T-cell (primary cell): Measurements from ENCODE around the gene WNK1. TPM values are rescaled to one million over a fixed set of nuclear protein-coding genes. Genes with fewer than 3 reads are reported as not detected.

Experiments
- ATAC-seq, 4 experiments: fragments of 200-7000 bp in 3 of 4; fragments of 150-1000 bp in 1 of 4; cut with Tn5 transposase; replicated peaks in 1 of 4; 1 replicate in 3 of 4; 2 replicates in 1 of 4; pipeline ENCODE4 v1.10.0; 2021; ENCODE audit warnings: moderate library complexity in 3 of 4, mild to moderate bottlenecking in 2 of 4, moderate number of reproducible peaks in 1 of 4
- CTCF ChIA-PET, 2 donors: fragments of 300-600 bp; sonication (Branson Sonifier 250); formaldehyde crosslinking; loops; one replicate each; lab custom pipeline; 2022; ENCODE audit warnings: antibody characterized with exemption in 2 of 2; lab: Charles Lee
- POLR2A ChIA-PET, 2 donors: fragments of 300-600 bp; sonication (Branson Sonifier 250); formaldehyde crosslinking; loops; one replicate each; lab custom pipeline; 2022; ENCODE audit warnings: antibody characterized with exemption in 2 of 2; lab: Charles Lee
- DNase-seq, 35 experiments: peaks; one replicate each; pipeline versions ENCODE4 v3.0.0 to v3.0.0-alpha.2; 2013 to 2023
- H3K27ac ChIP-seq: one replicate; pipeline ENCODE4 v1.5.1; 2013; ENCODE audit warnings: low read length
- H3K27me3 ChIP-seq, 2 experiments: replicated peaks in 1 of 2; 1 replicate in 1 of 2; 2 replicates in 1 of 2; pipeline versions ENCODE4 v1.6.1 to v1.7.0; 2013; ENCODE audit warnings: low read length in 1 of 2, mixed read lengths in 1 of 2; ENCODE audit not compliant: control insufficient read depth in 2 of 2, insufficient read depth in 2 of 2; ENCODE audit errors: extremely low read depth in 1 of 2
- H3K36me3 ChIP-seq, 2 donors: 1 replicate in 1 of 2; 2 replicates in 1 of 2; pipeline versions ENCODE4 v1.6.1 to v1.7.0; 2013; ENCODE audit warnings: low read length in 1 of 2; ENCODE audit not compliant: control insufficient read depth in 2 of 2, insufficient read depth in 1 of 2; ENCODE audit errors: extremely low read depth in 1 of 2
- H3K4me1 ChIP-seq, 2 experiments: 1 replicate in 1 of 2; 2 replicates in 1 of 2; pipeline versions ENCODE4 v1.6.1 to v1.7.0; 2013; ENCODE audit warnings: low read length in 2 of 2, mixed read lengths in 1 of 2; ENCODE audit not compliant: insufficient read depth in 2 of 2, control insufficient read depth in 1 of 2; ENCODE audit errors: extremely low read depth in 1 of 2
- H3K4me3 ChIP-seq, 2 donors: 1 replicate in 1 of 2; 2 replicates in 1 of 2; pipeline versions ENCODE4 v1.5.1 to v1.7.0; 2013; ENCODE audit warnings: mild to moderate bottlenecking in 2 of 2, low read length in 1 of 2, moderate library complexity in 1 of 2; ENCODE audit not compliant: control insufficient read depth in 1 of 2; ENCODE audit errors: extremely low read depth in 1 of 2
- H3K9me3 ChIP-seq: 2 replicates; pipeline ENCODE4 v1.7.0; 2013
- H3K27ac Mint-ChIP-seq, 2 donors: one replicate each; pipeline ENCODE4 v1.8.0; 2020 to 2021; ENCODE audit warnings: mild to moderate bottlenecking in 2 of 2, mixed read lengths in 2 of 2
- H3K27me3 Mint-ChIP-seq, 2 donors: one replicate each; pipeline ENCODE4 v1.8.0; 2021 to 2022; ENCODE audit warnings: mixed read lengths in 2 of 2
- H3K36me3 Mint-ChIP-seq: one replicate; pipeline ENCODE4 v1.8.0; 2021; ENCODE audit warnings: mixed read lengths
- H3K4me1 Mint-ChIP-seq, 3 donors: one replicate each; pipeline ENCODE4 v1.8.0; 2020 to 2022; ENCODE audit warnings: mixed read lengths in 3 of 3, mild to moderate bottlenecking in 1 of 3
- H3K4me3 Mint-ChIP-seq, 3 donors: one replicate each; pipeline ENCODE4 v1.8.0; 2020 to 2022; ENCODE audit warnings: mild to moderate bottlenecking in 3 of 3, mixed read lengths in 3 of 3, moderate library complexity in 3 of 3
- H3K9me3 Mint-ChIP-seq, 3 donors: one replicate each; pipeline ENCODE4 v1.8.0; 2020 to 2022; ENCODE audit warnings: mixed read lengths in 3 of 3
- WGBS: methylation state at CpG from one replicate; pipeline ENCODE4 v1.1.5; 2013; ENCODE audit warnings: missing lambda C conversion rate; ENCODE audit not compliant: insufficient coverage; 5-methylcytosine and 5-hydroxymethylcytosine counted together
- total RNA-seq, 35 experiments: library from RNA in 6 of 35; stranded (reverse) in 6 of 35; fragments of 120-200 nt in 1 of 35; gene quantifications; one replicate each; pipeline versions ENCODE4 v1.2.1 to v1.2.4 and lab custom pipeline; 2013 to 2026

The WNK1 gene
- total RNA-seq, 5 donors from 2014 or later (not counting 1 experiment from before 2014, with no cell fraction given): 168 to 287 (median 179) TPM

DNA sequence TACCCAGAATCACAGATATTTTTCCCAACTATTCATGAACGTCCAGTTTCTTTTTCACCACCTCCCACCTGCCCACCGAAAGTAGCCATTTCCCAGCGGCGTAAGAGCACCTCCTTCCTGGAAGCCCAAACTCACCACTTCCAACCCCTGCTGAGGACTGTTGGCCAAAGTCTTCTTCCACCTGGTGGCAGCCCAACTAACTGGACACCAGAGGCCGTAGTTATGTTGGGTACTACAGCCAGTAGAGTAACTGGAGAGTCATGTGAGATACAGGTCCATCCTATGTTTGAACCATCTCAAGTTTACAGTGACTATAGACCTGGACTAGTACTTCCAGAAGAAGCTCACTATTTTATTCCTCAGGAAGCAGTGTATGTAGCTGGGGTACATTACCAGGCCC lies 115.5 kb downstream of the WNK1 start:
- ChIA-PET POLR2A (interaction anchor here in 1 of 2 donors (0.6 kb wide), 1 partner anchor 40 kb away, joined by 3 read pairs; no protein-coding TSS in a partner anchor), CTCF (no interaction called here)
- Mint-ChIP-seq H3K36me3 (peaks cover 30% of the 10 kb centered on the region), H3K9me3 (no peaks in the 10 kb centered on the region), H3K27ac (no peak overlapping the region), H3K27me3 (no peaks in the 10 kb centered on the region), H3K4me1 (peaks cover 15 to 27% (median 25%) of the 10 kb centered on the region in 3 donors), H3K4me3 (no peak overlapping the region)
- DNase-seq (no peak), ATAC-seq (no peak)
- Histone ChIP-seq H3K9me3 (no peaks in the 10 kb centered on the region), H3K4me1 (peaks cover 3 to 5% of the 10 kb centered on the region in 2 experiments), H3K27me3 (no peaks in the 10 kb centered on the region), H3K36me3 (peaks cover 0 to 59% of the 10 kb centered on the region in 2 donors), H3K4me3 (no peak overlapping the region), H3K27ac (no peak overlapping the region)
- 91% methylated on average over 4 of the region's 5 CpGs for WGBS

DNA sequence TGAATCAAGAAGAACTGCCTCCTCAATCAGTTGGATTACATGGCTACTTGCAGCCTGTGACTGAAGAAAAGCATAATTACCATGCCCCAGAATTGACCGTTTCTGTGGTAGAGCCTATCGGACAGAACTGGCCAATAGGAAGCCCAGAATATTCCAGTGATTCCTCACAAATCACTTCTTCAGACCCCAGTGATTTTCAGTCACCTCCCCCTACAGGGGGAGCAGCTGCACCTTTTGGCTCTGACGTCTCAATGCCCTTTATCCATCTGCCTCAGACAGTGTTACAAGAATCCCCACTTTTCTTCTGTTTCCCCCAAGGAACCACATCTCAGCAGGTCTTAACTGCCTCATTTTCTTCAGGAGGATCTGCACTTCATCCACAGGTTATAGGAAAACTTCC lies 116.3 kb downstream of the WNK1 start:
- WGBS: 45% methylated on average over 1 of the region's 3 CpGs
- H3K4me1 ChIP-seq: peaks cover 3 to 5% of the 10 kb centered on the region in 2 experiments
- Mint-ChIP-seq H3K27ac (peak overlapping the region in 1 of 2 donors; percentile 46), H3K4me1 (peaks cover 15 to 27% (median 25%) of the 10 kb centered on the region in 3 donors), H3K4me3 (no peak overlapping the region), H3K9me3 (no peaks in the 10 kb centered on the region), H3K36me3 (peaks cover 27% of the 10 kb centered on the region), H3K27me3 (no peaks in the 10 kb centered on the region)
- peaks cover 0 to 60% of the 10 kb centered on the region in 2 donors for H3K36me3 ChIP-seq
- no peaks in the 10 kb centered on the region for H3K9me3 ChIP-seq
- CTCF ChIA-PET: no interaction called here
- H3K27me3 ChIP-seq: no peaks in the 10 kb centered on the region
- peak in 1 of 35 experiments; percentile 11 for DNase-seq
- POLR2A ChIA-PET: interaction anchor here in 1 of 2 donors (0.6 kb wide), 1 partner anchor 39 kb away, joined by 3 read pairs; no protein-coding TSS in a partner anchor
- no peak overlapping the region for H3K4me3 ChIP-seq
- no peak for ATAC-seq
- no peak overlapping the region for H3K27ac ChIP-seq

DNA sequence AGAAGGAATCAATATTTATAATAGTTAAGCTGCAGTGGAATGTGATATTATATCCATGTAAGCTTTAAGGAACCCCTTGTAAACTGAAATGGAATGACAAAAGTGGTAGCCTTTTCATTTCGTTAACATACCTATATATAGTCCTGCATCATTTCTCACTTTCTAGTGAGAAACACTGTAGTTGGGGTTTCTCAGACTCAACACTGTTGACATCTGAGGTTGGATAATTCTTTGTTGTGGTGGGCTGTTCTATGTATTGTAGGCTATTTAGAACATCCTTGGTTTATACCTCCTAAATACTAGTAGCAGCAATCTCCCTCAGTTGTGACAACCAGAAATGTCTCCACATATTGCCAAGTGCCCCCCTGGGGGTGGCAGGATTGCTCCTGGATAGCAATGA lies 118.0 kb downstream of the WNK1 start:
- H3K27me3 ChIP-seq: no peaks in the 10 kb centered on the region
- WGBS: no CpG with 5 or more reads among the region's 1 CpG
- Mint-ChIP-seq H3K27me3 (no peaks in the 10 kb centered on the region), H3K36me3 (peaks cover 22% of the 10 kb centered on the region), H3K4me3 (no peak overlapping the region), H3K27ac (peak overlapping the region; percentile 18 to 63), H3K9me3 (no peaks in the 10 kb centered on the region), H3K4me1 (peaks cover 10 to 23% (median 23%) of the 10 kb centered on the region in 3 donors)
- ChIA-PET POLR2A (interaction anchor here in 1 of 2 donors (0.5 kb wide), 1 partner anchor 338 kb away, joined by 3 read pairs; no protein-coding TSS in a partner anchor), CTCF (interaction anchor here in 1 of 2 donors (0.5 kb wide), 1 partner anchor 124 kb away, joined by 3 read pairs; no protein-coding TSS in a partner anchor)
- H3K4me3 ChIP-seq: no peak overlapping the region
- no peaks in the 10 kb centered on the region for H3K9me3 ChIP-seq
- peaks cover 3 to 5% of the 10 kb centered on the region in 2 experiments for H3K4me1 ChIP-seq
- no peak overlapping the region for H3K27ac ChIP-seq
- ATAC-seq (peak; percentile 60 to 83 (median 62)), DNase-seq (peak in 7 of 35 experiments; percentile 1 to 49 (median 7))
- peaks cover 0 to 49% of the 10 kb centered on the region in 2 donors for H3K36me3 ChIP-seq

DNA sequence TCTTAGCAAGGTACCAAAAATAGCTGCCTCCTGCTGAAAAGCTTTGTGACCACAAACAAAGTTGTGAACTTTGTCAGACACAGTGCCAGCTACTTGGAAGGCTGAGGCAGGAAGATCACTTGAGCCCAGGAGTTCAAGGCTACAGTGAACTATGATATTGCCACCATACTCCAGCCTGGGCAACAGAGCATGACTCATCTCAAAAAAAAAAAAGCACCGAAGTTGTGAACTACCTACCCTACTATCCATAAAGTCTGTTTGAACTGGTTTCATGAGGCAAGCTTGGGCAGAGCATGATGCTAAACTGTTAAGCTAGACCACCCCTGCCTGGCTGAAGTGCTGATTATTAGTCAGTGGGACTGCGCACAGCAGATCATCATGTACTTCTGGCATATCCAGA lies 121.6 kb downstream of the WNK1 start:
- CTCF ChIA-PET: interaction anchor here in 1 of 2 donors (0.6 to 1.5 kb wide), 3 partner anchors 9 to 219 kb away, joined by 3 read pairs; no protein-coding TSS in a partner anchor
- Histone ChIP-seq H3K27ac (no peak overlapping the region), H3K4me1 (peaks cover 3 to 5% of the 10 kb centered on the region in 2 experiments), H3K9me3 (no peaks in the 10 kb centered on the region), H3K4me3 (no peak overlapping the region), H3K36me3 (peaks cover 0 to 43% of the 10 kb centered on the region in 2 donors), H3K27me3 (no peaks in the 10 kb centered on the region)
- POLR2A ChIA-PET: interaction anchor here (0.5 to 0.7 kb wide), 3 partner anchors 9 to 94 kb away, joined by 3 to 4 read pairs (median 4); no protein-coding TSS in a partner anchor
- H3K27me3 Mint-ChIP-seq: no peaks in the 10 kb centered on the region
- H3K9me3 Mint-ChIP-seq: no peaks in the 10 kb centered on the region
- H3K36me3 Mint-ChIP-seq: peaks cover 13% of the 10 kb centered on the region
- WGBS: no CpG with 5 or more reads among the region's 2 CpGs
- DNase-seq (no peak), ATAC-seq (no peak)
- peaks cover 10 to 17% (median 17%) of the 10 kb centered on the region in 3 donors for H3K4me1 Mint-ChIP-seq
- H3K27ac Mint-ChIP-seq: peak overlapping the region in 1 of 2 donors; percentile 44
- no peak overlapping the region for H3K4me3 Mint-ChIP-seq

DNA sequence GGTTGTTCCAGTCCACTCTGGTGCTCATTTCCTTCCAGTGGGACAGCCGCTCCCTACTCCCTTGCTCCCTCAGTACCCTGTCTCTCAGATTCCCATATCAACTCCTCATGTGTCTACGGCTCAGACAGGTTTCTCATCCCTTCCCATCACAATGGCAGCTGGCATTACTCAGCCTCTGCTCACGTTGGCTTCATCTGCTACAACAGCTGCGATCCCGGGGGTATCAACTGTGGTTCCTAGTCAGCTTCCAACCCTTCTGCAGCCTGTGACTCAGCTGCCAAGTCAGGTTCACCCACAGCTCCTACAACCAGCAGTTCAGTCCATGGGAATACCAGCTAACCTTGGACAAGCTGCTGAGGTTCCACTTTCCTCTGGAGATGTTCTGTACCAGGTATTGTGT lies 127.3 kb downstream of the WNK1 start:
- Mint-ChIP-seq H3K4me3 (no peak overlapping the region), H3K27ac (peak overlapping the region in 1 of 2 donors; percentile 2), H3K4me1 (no peaks in the 10 kb centered on the region), H3K27me3 (no peaks in the 10 kb centered on the region), H3K36me3 (peaks cover 54% of the 10 kb centered on the region), H3K9me3 (no peaks in the 10 kb centered on the region)
- CTCF ChIA-PET: no interaction called here
- DNase-seq: no peak
- 97% methylated on average over 5 of the region's 5 CpGs for WGBS
- no peaks in the 10 kb centered on the region for H3K9me3 ChIP-seq
- ATAC-seq: no peak
- H3K27ac ChIP-seq: no peak overlapping the region
- H3K27me3 ChIP-seq: no peaks in the 10 kb centered on the region
- H3K36me3 ChIP-seq: peaks cover 10 to 74% of the 10 kb centered on the region in 2 donors
- no peaks in the 10 kb centered on the region for H3K4me1 ChIP-seq
- POLR2A ChIA-PET: no interaction called here
- no peak overlapping the region for H3K4me3 ChIP-seq

DNA sequence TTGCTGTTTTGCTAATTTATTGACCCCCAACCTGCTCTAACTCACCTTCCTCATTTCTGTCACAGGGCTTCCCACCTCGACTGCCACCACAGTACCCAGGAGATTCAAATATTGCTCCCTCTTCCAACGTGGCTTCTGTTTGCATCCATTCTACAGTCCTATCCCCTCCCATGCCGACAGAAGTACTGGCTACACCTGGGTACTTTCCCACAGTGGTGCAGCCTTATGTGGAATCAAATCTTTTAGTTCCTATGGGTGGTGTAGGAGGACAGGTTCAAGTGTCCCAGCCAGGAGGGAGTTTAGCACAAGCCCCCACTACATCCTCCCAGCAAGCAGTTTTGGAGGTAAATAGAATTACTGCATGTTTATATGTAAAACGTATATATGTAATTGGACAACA lies 128.3 kb downstream of the WNK1 start:
- 100% methylated on average over 1 of the region's 4 CpGs for WGBS
- peak overlapping the region in 1 of 2 donors; percentile 17 for H3K27ac Mint-ChIP-seq
- CTCF ChIA-PET: no interaction called here

More for the DNA sequence above, 128.3 kb downstream of the WNK1 start:
- H3K27me3 ChIP-seq: no peaks in the 10 kb centered on the region
- no peak overlapping the region for H3K4me3 ChIP-seq
- DNase-seq (no peak), ATAC-seq (no peak)
- no peaks in the 10 kb centered on the region for H3K27me3 Mint-ChIP-seq
- no peaks in the 10 kb centered on the region for H3K9me3 Mint-ChIP-seq
- POLR2A ChIA-PET: no interaction called here
- no peak overlapping the region for H3K27ac ChIP-seq
- H3K4me3 Mint-ChIP-seq: no peak overlapping the region
- no peaks in the 10 kb centered on the region for H3K4me1 ChIP-seq
- H3K4me1 Mint-ChIP-seq: no peaks in the 10 kb centered on the region
- H3K36me3 ChIP-seq: peaks cover 18 to 84% of the 10 kb centered on the region in 2 donors
- peaks cover 61% of the 10 kb centered on the region for H3K36me3 Mint-ChIP-seq
- no peaks in the 10 kb centered on the region for H3K9me3 ChIP-seq
